Endothelial cell of umbilical vein (primary cell): ENCODE measurements around the gene NOD1. TPM values are rescaled to one million over a fixed set of nuclear protein-coding genes. Genes with fewer than 3 reads are reported as not detected.

Source experiments
- BruUV-seq: library from RNA; stranded (reverse); fragments of 400-500 nt; replicated peaks from 2 replicates; lab custom pipeline; 2021; lab: Mats Ljungman, UMichigan
- CTCF ChIA-PET: fragments of 300-600, 350-600 bp; sonication (Branson Sonifier 250); formaldehyde crosslinking; loops from one replicate; lab custom pipeline; 2021; ENCODE audit warnings: antibody characterized with exemption, inconsistent platforms; lab: Charles Lee
- POLR2A ChIA-PET: fragments of 300-600, 350-600 bp; sonication (Branson Sonifier 250); formaldehyde crosslinking; loops from one replicate; lab custom pipeline; 2021; ENCODE audit warnings: antibody characterized with exemption, inconsistent platforms; lab: Charles Lee
- DNase-seq: peaks from one replicate; pipeline ENCODE4 v3.0.0-alpha.2; 2011; ENCODE audit warnings: low read depth, low spot score
- FAIRE-seq: peaks from 2 replicates; lab custom pipeline; 2011; peaks lifted over from hg19 to GRCh38; lab: Jason Lieb, UNC
- H2AFZ ChIP-seq: 2 replicates; pipeline ENCODE4 v1.6.0; 2012; ENCODE audit warnings: low read depth, low read length, control low read depth, inconsistent platforms
- H3K27ac ChIP-seq: 2 replicates; pipeline ENCODE4 v1.5.1; 2011; ENCODE audit warnings: low read depth, mild to moderate bottlenecking, control low read depth, low read length, moderate library complexity; ENCODE audit not compliant: insufficient read depth
- H3K27me3 ChIP-seq, 2 experiments: 2 replicates each; pipeline versions ENCODE4 v1.6.0 to v1.6.1; 2011; ENCODE audit warnings: low read length in 2 of 2, mixed read lengths in 1 of 2; ENCODE audit not compliant: control insufficient read depth in 2 of 2, insufficient read depth in 2 of 2
- H3K36me3 ChIP-seq, 2 experiments: 2 replicates in 1 of 2; 3 replicates in 1 of 2; pipeline ENCODE4 v1.5.1; 2011; ENCODE audit warnings: low read length in 2 of 2, mild to moderate bottlenecking in 1 of 2, moderate library complexity in 1 of 2; ENCODE audit not compliant: control insufficient read depth in 2 of 2, insufficient read depth in 2 of 2; ENCODE audit errors: extremely low read depth in 1 of 2
- H3K4me1 ChIP-seq: 3 replicates; pipeline ENCODE4 v1.5.1; 2011; ENCODE audit warnings: mild to moderate bottlenecking, low read length; ENCODE audit not compliant: control insufficient read depth, insufficient read depth; ENCODE audit errors: extremely low read depth
- H3K4me2 ChIP-seq: 2 replicates; pipeline ENCODE4 v1.6.1; 2011; ENCODE audit warnings: low read length, control low read depth, mixed read lengths; ENCODE audit not compliant: insufficient read depth
- H3K4me3 ChIP-seq, 3 experiments: fragments of 200-600 bp in 1 of 3; sonication (generic), shearing (Covaris generic) in 1 of 3; replicated peaks in 1 of 3; 2 replicates each; pipeline ENCODE4 v1.5.1; 2011 to 2016; ENCODE audit warnings: control low read depth in 3 of 3, low read length in 3 of 3, mild to moderate bottlenecking in 2 of 3, inconsistent platforms in 1 of 3, low read depth in 1 of 3, moderate library complexity in 1 of 3; ENCODE audit not compliant: insufficient read depth in 1 of 3
- H3K79me2 ChIP-seq: 2 replicates; pipeline ENCODE4 v1.6.0; 2012; ENCODE audit warnings: low read length, inconsistent platforms; ENCODE audit not compliant: control insufficient read depth, insufficient read depth
- H3K9ac ChIP-seq: replicated peaks from 2 replicates; pipeline ENCODE3; 2011; ENCODE audit warnings: low read length, control low read depth; ENCODE audit not compliant: insufficient read depth; ENCODE audit errors: extremely low read depth
- H3K9me1 ChIP-seq: replicated peaks from 3 replicates; pipeline ENCODE4 v1.6.0; 2011; ENCODE audit warnings: mild to moderate bottlenecking, low read length; ENCODE audit not compliant: control insufficient read depth, insufficient read depth; ENCODE audit errors: extremely low read depth
- H3K9me3 ChIP-seq: replicated peaks from 2 replicates; pipeline ENCODE4 v1.5.1; 2012; ENCODE audit warnings: low read length, inconsistent platforms; ENCODE audit not compliant: control insufficient read depth, insufficient read depth
- H4K20me1 ChIP-seq: replicated peaks from 2 replicates; pipeline ENCODE3; 2011; ENCODE audit warnings: mild to moderate bottlenecking, low read length; ENCODE audit not compliant: control insufficient read depth, insufficient read depth; ENCODE audit errors: extremely low read depth
- EZH2 ChIP-seq: IDR thresholded peaks from 2 replicates; pipeline ENCODE4 v1.6.1; 2012; ENCODE audit warnings: borderline replicate concordance, low read depth, mild to moderate bottlenecking, moderate library complexity, low read length, inconsistent platforms; ENCODE audit not compliant: severe bottlenecking
- FOS ChIP-seq: IDR thresholded peaks from 2 replicates; pipeline ENCODE4 v1.6.1; 2011; ENCODE audit warnings: mild to moderate bottlenecking, low read length, moderate library complexity, borderline replicate concordance; ENCODE audit not compliant: insufficient read depth
- GATA2 ChIP-seq: IDR thresholded peaks from 2 replicates; pipeline ENCODE4 v1.7.0; 2011; ENCODE audit warnings: low read depth, mild to moderate bottlenecking, moderate library complexity, mixed read lengths, low read length; ENCODE audit not compliant: insufficient read length, insufficient read depth
- JUN ChIP-seq: IDR thresholded peaks from 2 replicates; pipeline ENCODE4 v1.6.1; 2011; ENCODE audit warnings: borderline replicate concordance, low read depth; ENCODE audit not compliant: insufficient read length, insufficient read depth
- MYC ChIP-seq: IDR thresholded peaks from one replicate; pipeline ENCODE4 v1.6.1; 2011; ENCODE audit warnings: mild to moderate bottlenecking, low read depth, low read length
- POLR2A ChIP-seq: IDR thresholded peaks from 2 replicates; pipeline ENCODE4 v1.6.1; 2012; ENCODE audit warnings: low read depth, mild to moderate bottlenecking, control low read depth, low read length
- POLR2AphosphoS5 ChIP-seq: IDR thresholded peaks from 2 replicates; pipeline ENCODE4 v1.6.1; 2012; ENCODE audit warnings: low read depth, mild to moderate bottlenecking, control low read depth, low read length, moderate library complexity; ENCODE audit not compliant: insufficient read depth
- dilution Hi-C: fragments of 300-500 bp; cut with MboI; formaldehyde crosslinking; loops from one replicate; pipeline ENCODE4 v1.15.0; 2019; ENCODE audit warnings: low sequenced_read_pairs; ENCODE audit not compliant: extremely low pct_ligation_motif_present
- intact Hi-C: fragments of 100-400 bp; cut with micrococcal nuclease; formaldehyde crosslinking; loops from one replicate; pipeline ENCODE4 v1.10.0; 2022
- polyA plus RNA-seq, 4 experiments: library from polyadenylated mRNA; depleted of rRNA in 3 of 4; stranded (reverse) in 3 of 4; unstranded in 1 of 4; fragments of >200 nt; gene quantifications; 2 replicates each; pipeline versions ENCODE4 v1.2.1 to v1.2.3, GENCODE V29; 2011 to 2012; ENCODE audit warnings: missing spikeins in 1 of 4
- total RNA-seq: library from RNA; stranded (reverse); gene quantifications from 2 replicates; pipeline ENCODE4 v1.2.3, GENCODE V29; 2021
- TF ChIP-seq, protein P1 (sequence below), 2 donors: IDR thresholded peaks; 1 replicate in 1 of 2; 2 replicates in 1 of 2; pipeline ENCODE4 v1.5.1; 2011; ENCODE audit warnings: low read length in 2 of 2, mild to moderate bottlenecking in 2 of 2, moderate library complexity in 2 of 2, control low read depth in 1 of 2, inconsistent platforms in 1 of 2, low read depth in 1 of 2; ENCODE audit not compliant: insufficient read depth in 1 of 2; ENCODE audit errors: extremely low read depth in 1 of 2
- TF ChIP-seq, protein P2 (sequence below): IDR thresholded peaks from 2 replicates; pipeline ENCODE4 v1.6.1; 2011; ENCODE audit not compliant: insufficient read depth, insufficient read length

Gene NOD1
- total and polyA plus RNA-seq, 2 donors (not counting 3 experiments of a cell fraction or from before 2014, with no cell fraction given), result 22.1 to 39.2 TPM

DNA sequence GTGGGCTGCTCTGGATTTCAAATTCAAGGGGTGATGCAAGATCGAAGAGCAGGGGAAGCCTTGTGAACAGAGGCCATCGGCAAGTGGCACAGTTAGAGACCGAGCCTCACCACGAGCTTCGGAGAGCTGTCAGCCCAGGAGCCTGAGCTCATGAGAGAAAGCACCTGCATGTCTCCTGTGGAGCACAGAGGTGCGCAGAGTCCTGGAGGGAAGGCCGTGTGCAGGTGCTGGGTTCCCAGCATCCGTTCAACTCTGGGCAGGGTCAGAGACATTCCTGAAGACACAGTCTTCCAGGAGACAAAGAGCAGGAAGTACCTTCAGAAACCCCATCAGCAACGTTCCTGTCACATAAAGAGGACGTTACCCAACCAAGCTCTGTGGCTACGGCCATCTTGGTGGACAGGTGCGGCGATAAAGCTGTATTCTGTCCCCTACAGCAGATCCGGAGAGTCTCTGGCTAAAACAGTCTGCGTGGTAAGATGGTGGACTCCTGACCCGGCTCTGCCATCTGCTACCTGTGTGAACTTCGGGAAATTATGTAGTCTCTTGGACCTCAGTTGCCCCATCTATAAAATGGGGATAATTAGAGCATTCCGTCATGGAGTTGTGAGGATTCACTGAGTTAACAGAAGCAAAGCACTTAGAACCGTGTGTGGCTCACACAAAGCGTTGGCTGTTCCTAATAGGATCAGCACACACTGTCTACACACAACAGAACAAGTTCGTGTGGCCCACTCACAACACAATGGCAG is 40.6 kb downstream of the NOD1 start:
- no TSS peak for BruUV-seq
- DNase-seq (no peak), FAIRE-seq (no peak)
- ChIA-PET POLR2A (no interaction called here), CTCF (interaction anchor here (0.7 to 1.3 kb wide), 3 partner anchors 15 to 31 kb away, joined by 3 read pairs; no protein-coding TSS in a partner anchor)
- H3K4me3 ChIP-seq, result no peak overlapping the region
- no peaks in the 10 kb centered on the region for H3K9me3 ChIP-seq
- H3K4me2 ChIP-seq, result no peak overlapping the region
- no peaks in the 10 kb centered on the region for H4K20me1 ChIP-seq
- no peaks in the 10 kb centered on the region for H3K9me1 ChIP-seq
- no peaks in the 10 kb centered on the region for H3K4me1 ChIP-seq
- no peak overlapping the region for H3K9ac ChIP-seq
- no peaks in the 10 kb centered on the region for H3K79me2 ChIP-seq
- dilution Hi-C loops (no loop called here), intact Hi-C loops (no loop called here)
- H3K27ac ChIP-seq, result no peak overlapping the region
- TF ChIP-seq FOS (no peak), JUN (no peak), EZH2 (no peak), POLR2AphosphoS5 (no peak), GATA2 (no peak), MYC (no peak), POLR2A (no peak)
- TF ChIP-seq, protein P1, sequence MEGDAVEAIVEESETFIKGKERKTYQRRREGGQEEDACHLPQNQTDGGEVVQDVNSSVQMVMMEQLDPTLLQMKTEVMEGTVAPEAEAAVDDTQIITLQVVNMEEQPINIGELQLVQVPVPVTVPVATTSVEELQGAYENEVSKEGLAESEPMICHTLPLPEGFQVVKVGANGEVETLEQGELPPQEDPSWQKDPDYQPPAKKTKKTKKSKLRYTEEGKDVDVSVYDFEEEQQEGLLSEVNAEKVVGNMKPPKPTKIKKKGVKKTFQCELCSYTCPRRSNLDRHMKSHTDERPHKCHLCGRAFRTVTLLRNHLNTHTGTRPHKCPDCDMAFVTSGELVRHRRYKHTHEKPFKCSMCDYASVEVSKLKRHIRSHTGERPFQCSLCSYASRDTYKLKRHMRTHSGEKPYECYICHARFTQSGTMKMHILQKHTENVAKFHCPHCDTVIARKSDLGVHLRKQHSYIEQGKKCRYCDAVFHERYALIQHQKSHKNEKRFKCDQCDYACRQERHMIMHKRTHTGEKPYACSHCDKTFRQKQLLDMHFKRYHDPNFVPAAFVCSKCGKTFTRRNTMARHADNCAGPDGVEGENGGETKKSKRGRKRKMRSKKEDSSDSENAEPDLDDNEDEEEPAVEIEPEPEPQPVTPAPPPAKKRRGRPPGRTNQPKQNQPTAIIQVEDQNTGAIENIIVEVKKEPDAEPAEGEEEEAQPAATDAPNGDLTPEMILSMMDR (IDR thresholded peaks at IDR 0.05; ENCODE audit: extremely low read depth in 1 of 2, insufficient read depth in 1 of 2, low read depth in 1 of 2, low read length in 2 of 2), result no peak
- TF ChIP-seq, protein P2, sequence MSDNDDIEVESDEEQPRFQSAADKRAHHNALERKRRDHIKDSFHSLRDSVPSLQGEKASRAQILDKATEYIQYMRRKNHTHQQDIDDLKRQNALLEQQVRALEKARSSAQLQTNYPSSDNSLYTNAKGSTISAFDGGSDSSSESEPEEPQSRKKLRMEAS, result no peak
- no peak overlapping the region for H2AFZ ChIP-seq
- H3K36me3 ChIP-seq, result peaks cover 19 to 37% of the 10 kb centered on the region in 2 experiments
- no peaks in the 10 kb centered on the region for H3K27me3 ChIP-seq
